VCaP (cell line): ENCODE data around the gene GANC.

Experiments used
- H3K27ac ChIP-seq: fragments of 450-650 bp; 2 replicates; pipeline ENCODE4 v1.5.1; 2017
- CTCF ChIP-seq: fragments of 450-650 bp; conservative IDR thresholded peaks from 2 replicates; pipeline ENCODE4 v1.5.1; 2017; ENCODE audit warnings: mild to moderate bottlenecking, moderate library complexity

The GANC gene

GRCh38 chr15:42359249-42359648 is 86.2 kb downstream of the GANC start, which contains the start of gene CAPN3:
Gene CAPN3, plus strand, starts transcription at chr15:42359501. Its CDS starts 305 bp downstream, at chr15:42359806.
- no peak within 1 kb of the TSS for H3K27ac ChIP-seq
- TF ChIP-seq CTCF, result no peak

GRCh38 chr15:42359985-42360384 is 87.0 kb downstream of the GANC start:
- no peak overlapping the region for H3K27ac ChIP-seq
- TF ChIP-seq CTCF, result no peak

- TF ChIP-seq CTCF, result no peak
- no peak overlapping the region for H3K27ac ChIP-seq
Measured at GRCh38 chr15:42360535-42361112, 87.6 kb downstream of the GANC start.

GRCh38 chr15:42363487-42363886 is 90.5 kb downstream of the GANC start:
- H3K27ac ChIP-seq, result no peak overlapping the region
- TF ChIP-seq CTCF, result no peak

GRCh38 chr15:42363942-42364341 is 90.9 kb downstream of the GANC start:
- TF ChIP-seq CTCF, result no peak
- H3K27ac ChIP-seq, result no peak overlapping the region

- TF ChIP-seq CTCF, result no peak
- H3K27ac ChIP-seq, result no peak overlapping the region
Measured at GRCh38 chr15:42364529-42364928, 91.5 kb downstream of the GANC start.

GRCh38 chr15:42365921-42366550 is 93.0 kb downstream of the GANC start:
- H3K27ac ChIP-seq, result no peak overlapping the region
- no peak for TF ChIP-seq CTCF
